Mesendoderm (in vitro differentiated cells): Measurements from ENCODE around the gene NUBPL.
A peak's percentile ranks its signal among the peaks of the same experiment; 100 is the strongest.

Experiments
- DNase-seq: peaks from one replicate; pipeline ENCODE4 v3.0.0; 2013
- H2AK5ac ChIP-seq: 2 replicates; pipeline ENCODE4 v1.6.1; 2013; ENCODE audit warnings: low read length, inconsistent platforms
- H2BK120ac ChIP-seq: 2 replicates; pipeline ENCODE4 v1.6.1; 2013; ENCODE audit warnings: low read depth, mild to moderate bottlenecking, low read length, moderate library complexity, mixed read lengths
- H2BK15ac ChIP-seq: replicated peaks from 2 replicates; pipeline ENCODE4 v1.6.1; 2013; ENCODE audit warnings: low read depth, mild to moderate bottlenecking, moderate library complexity
- H2BK5ac ChIP-seq: 2 replicates; pipeline ENCODE4 v1.6.1; 2013; ENCODE audit warnings: low read length, inconsistent platforms
- H3K18ac ChIP-seq: 2 replicates; pipeline ENCODE4 v1.6.1; 2013; ENCODE audit warnings: mild to moderate bottlenecking, low read length, mixed read lengths
- H3K23ac ChIP-seq: one replicate; pipeline ENCODE4 v1.6.1; 2013; ENCODE audit warnings: low read length
- H3K27ac ChIP-seq: 2 replicates; pipeline ENCODE4 v1.5.1; 2013; ENCODE audit warnings: low read depth, mild to moderate bottlenecking, inconsistent platforms, low read length, moderate library complexity
- H3K27me3 ChIP-seq: 2 replicates; pipeline ENCODE4 v1.6.1; 2013; ENCODE audit warnings: low read length, control low read depth, mild to moderate bottlenecking, inconsistent platforms; ENCODE audit not compliant: insufficient read depth, poor library complexity
- H3K36me3 ChIP-seq: 2 replicates; pipeline ENCODE4 v1.6.1; 2013; ENCODE audit warnings: low read length, inconsistent platforms; ENCODE audit not compliant: control insufficient read depth, insufficient read depth
- H3K4ac ChIP-seq: one replicate; pipeline ENCODE4 v1.6.1; 2013; ENCODE audit warnings: low read depth, mild to moderate bottlenecking, low read length, moderate library complexity
- H3K4me1 ChIP-seq: 2 replicates; pipeline ENCODE4 v1.6.1; 2013; ENCODE audit warnings: low read depth, low read length, inconsistent platforms; ENCODE audit not compliant: control insufficient read depth
- H3K4me2 ChIP-seq: 2 replicates; pipeline ENCODE4 v1.6.1; 2013; ENCODE audit warnings: low read length
- H3K4me3 ChIP-seq: 2 replicates; pipeline ENCODE4 v1.5.1; 2013; ENCODE audit warnings: mild to moderate bottlenecking, low read length
- H3K56ac ChIP-seq: one replicate; pipeline ENCODE4 v1.6.1; 2013; ENCODE audit warnings: low read length
- H3K79me1 ChIP-seq: 2 replicates; pipeline ENCODE4 v1.6.1; 2013; ENCODE audit warnings: low read length, inconsistent platforms
- H3K79me2 ChIP-seq: 2 replicates; pipeline ENCODE4 v1.6.1; 2013; ENCODE audit warnings: mild to moderate bottlenecking, low read length; ENCODE audit not compliant: control insufficient read depth, insufficient read depth
- H3K9ac ChIP-seq: 2 replicates; pipeline ENCODE4 v1.6.1; 2013; ENCODE audit warnings: low read length, inconsistent platforms
- H4K5ac ChIP-seq: one replicate; pipeline ENCODE4 v1.6.1; 2013; ENCODE audit warnings: low read length
- H4K8ac ChIP-seq: one replicate; pipeline ENCODE4 v1.6.1; 2013; ENCODE audit warnings: low read depth, mild to moderate bottlenecking, control low read depth, low read length, moderate library complexity
- WGBS: extraction: QIAGEN DNeasy Blood & Tissue Kit; methylation state at CpG from one replicate; pipeline ENCODE4 v1.1.7; 2013; ENCODE audit warnings: low lambda C conversion rate, missing lambda C conversion rate; ENCODE audit not compliant: insufficient coverage; ENCODE audit errors: extremely low coverage; 5-methylcytosine and 5-hydroxymethylcytosine counted together

Gene NUBPL

DNA sequence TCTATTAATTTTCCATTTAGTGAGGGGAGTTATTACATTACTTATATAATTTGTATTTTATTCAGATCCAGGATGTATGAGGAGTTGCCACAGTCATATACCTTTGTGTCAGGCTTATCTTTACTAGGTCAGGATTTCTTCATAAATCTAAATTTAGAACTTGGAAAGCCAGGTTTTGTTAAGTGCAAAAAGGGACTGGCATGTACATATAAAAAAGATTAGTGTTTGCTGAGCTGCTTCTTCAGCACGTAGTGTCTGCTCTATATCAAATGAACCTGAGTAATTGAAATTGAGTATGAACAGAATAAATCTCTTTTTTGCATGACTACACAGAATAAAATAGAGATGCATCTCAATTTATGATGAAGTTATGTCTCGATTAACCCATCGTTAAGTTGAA lies 157.4 kb downstream of the NUBPL start:
- no CpG with 5 or more reads among the region's 3 CpGs for WGBS
- no peak overlapping the region for H3K56ac ChIP-seq

DNA sequence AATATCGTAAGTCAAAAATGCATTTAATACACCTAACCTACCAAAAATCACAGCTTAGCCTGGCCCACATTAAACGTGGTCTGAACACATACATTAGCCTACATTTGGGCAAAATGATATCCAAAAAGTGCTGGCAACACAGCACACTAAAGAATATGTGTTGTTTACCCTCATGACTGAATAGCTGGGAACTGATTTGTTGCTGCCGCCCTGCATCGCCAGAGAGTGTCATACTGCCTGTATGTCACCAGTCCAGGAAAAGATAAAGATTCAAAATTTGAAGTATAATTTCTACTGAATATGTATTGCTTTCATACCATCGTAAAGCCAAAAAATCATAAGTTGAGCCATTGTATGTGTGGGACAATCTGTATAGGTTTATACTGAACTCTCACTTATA lies 157.8 kb downstream of the NUBPL start:
- Histone ChIP-seq H2BK15ac (no peak overlapping the region), H3K4me1 (no peaks in the 10 kb centered on the region), H3K36me3 (no peaks in the 10 kb centered on the region), H4K8ac (no peak overlapping the region), H2AK5ac (no peak overlapping the region), H3K79me2 (no peaks in the 10 kb centered on the region), H3K18ac (no peak overlapping the region), H3K23ac (no peak overlapping the region), H3K9ac (no peak overlapping the region), H3K4me3 (no peak overlapping the region), H2BK5ac (no peak overlapping the region), H3K27ac (no peak overlapping the region), H4K5ac (no peak overlapping the region), H2BK120ac (no peak overlapping the region), H3K4ac (no peak overlapping the region), H3K27me3 (no peaks in the 10 kb centered on the region), H3K79me1 (no peaks in the 10 kb centered on the region), H3K4me2 (no peak overlapping the region), H3K56ac (no peak overlapping the region)
- WGBS, result no CpG with 5 or more reads among the region's 5 CpGs
- no peak for DNase-seq

More for the DNA sequence above, 157.4 kb downstream of the NUBPL start:
- no peaks in the 10 kb centered on the region for H3K79me2 ChIP-seq
- no peak overlapping the region for H2BK5ac ChIP-seq
- no peak for DNase-seq
- H3K79me1 ChIP-seq, result no peaks in the 10 kb centered on the region
- H3K36me3 ChIP-seq, result no peaks in the 10 kb centered on the region
- H2BK15ac ChIP-seq, result no peak overlapping the region
- H3K4me3 ChIP-seq, result no peak overlapping the region
- H3K18ac ChIP-seq, result no peak overlapping the region
- H3K9ac ChIP-seq, result no peak overlapping the region
- no peaks in the 10 kb centered on the region for H3K27me3 ChIP-seq
- H4K5ac ChIP-seq, result no peak overlapping the region
- no peak overlapping the region for H2AK5ac ChIP-seq
- no peak overlapping the region for H3K4me2 ChIP-seq
- H3K4me1 ChIP-seq, result no peaks in the 10 kb centered on the region
- no peak overlapping the region for H2BK120ac ChIP-seq
- H4K8ac ChIP-seq, result no peak overlapping the region
- H3K27ac ChIP-seq, result no peak overlapping the region
- H3K23ac ChIP-seq, result no peak overlapping the region
- H3K4ac ChIP-seq, result no peak overlapping the region

DNA sequence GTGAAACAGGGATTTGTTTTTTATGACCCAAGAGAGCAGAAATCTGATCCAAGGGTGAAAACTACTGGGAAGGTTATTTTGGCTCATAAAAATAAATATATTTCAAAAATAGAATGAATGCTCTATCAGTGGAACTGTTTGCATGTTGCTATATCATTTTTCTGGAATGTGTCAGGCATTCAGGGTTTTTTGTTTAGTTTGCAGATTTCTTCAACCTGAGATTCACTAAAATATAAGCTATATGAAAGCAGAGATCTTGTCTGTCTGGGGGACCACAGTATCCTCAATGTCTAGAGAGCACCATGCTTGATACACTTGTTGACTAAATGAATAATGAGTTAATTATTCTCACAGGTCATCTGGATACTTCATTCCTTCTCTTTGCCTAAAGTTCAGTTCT lies 165.1 kb downstream of the NUBPL start:
- Histone ChIP-seq H4K8ac (no peak overlapping the region), H3K56ac (no peak overlapping the region), H3K4me3 (no peak overlapping the region), H2BK120ac (no peak overlapping the region), H2BK15ac (no peak overlapping the region), H3K79me1 (no peaks in the 10 kb centered on the region), H2AK5ac (no peak overlapping the region), H3K23ac (no peak overlapping the region), H4K5ac (no peak overlapping the region), H3K18ac (no peak overlapping the region), H3K79me2 (no peaks in the 10 kb centered on the region), H3K27ac (no peak overlapping the region), H3K9ac (no peak overlapping the region), H3K4me1 (no peaks in the 10 kb centered on the region), H3K27me3 (no peaks in the 10 kb centered on the region), H3K4me2 (no peak overlapping the region), H3K36me3 (no peaks in the 10 kb centered on the region), H3K4ac (no peak overlapping the region), H2BK5ac (no peak overlapping the region)
- DNase-seq, result no peak

DNA sequence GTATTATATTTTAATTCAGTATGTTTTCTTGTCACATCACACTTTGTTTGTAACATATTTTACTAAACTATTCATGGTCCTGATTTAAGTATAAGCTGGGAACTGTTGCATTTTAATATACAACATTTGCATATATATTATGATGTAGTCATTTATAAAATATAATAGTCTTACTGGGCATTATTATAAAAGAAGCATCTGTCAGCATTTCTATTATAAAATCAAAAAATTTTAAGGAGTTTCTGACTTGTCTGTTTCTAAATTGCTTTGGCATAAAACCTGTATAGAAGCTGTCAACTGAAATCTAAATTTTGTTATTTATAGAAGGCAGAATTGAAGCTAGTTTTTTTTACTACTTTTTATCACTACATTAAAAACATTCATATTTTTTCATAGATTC lies 166.6 kb downstream of the NUBPL start:
- no peak overlapping the region for H4K8ac ChIP-seq
- no peak for DNase-seq
- no peaks in the 10 kb centered on the region for H3K79me1 ChIP-seq
- H2BK5ac ChIP-seq, result no peak overlapping the region
- no peak overlapping the region for H2BK15ac ChIP-seq
- H3K9ac ChIP-seq, result no peak overlapping the region
- no peak overlapping the region for H3K4me3 ChIP-seq
- no peaks in the 10 kb centered on the region for H3K79me2 ChIP-seq
- no peak overlapping the region for H3K18ac ChIP-seq
- H4K5ac ChIP-seq, result no peak overlapping the region
- H3K36me3 ChIP-seq, result no peaks in the 10 kb centered on the region
- H2BK120ac ChIP-seq, result no peak overlapping the region
- H3K4me1 ChIP-seq, result no peaks in the 10 kb centered on the region
- H2AK5ac ChIP-seq, result no peak overlapping the region
- no peak overlapping the region for H3K4ac ChIP-seq
- no peak overlapping the region for H3K23ac ChIP-seq
- no peak overlapping the region for H3K56ac ChIP-seq
- H3K27me3 ChIP-seq, result no peaks in the 10 kb centered on the region
- H3K4me2 ChIP-seq, result no peak overlapping the region
- H3K27ac ChIP-seq, result no peak overlapping the region

DNA sequence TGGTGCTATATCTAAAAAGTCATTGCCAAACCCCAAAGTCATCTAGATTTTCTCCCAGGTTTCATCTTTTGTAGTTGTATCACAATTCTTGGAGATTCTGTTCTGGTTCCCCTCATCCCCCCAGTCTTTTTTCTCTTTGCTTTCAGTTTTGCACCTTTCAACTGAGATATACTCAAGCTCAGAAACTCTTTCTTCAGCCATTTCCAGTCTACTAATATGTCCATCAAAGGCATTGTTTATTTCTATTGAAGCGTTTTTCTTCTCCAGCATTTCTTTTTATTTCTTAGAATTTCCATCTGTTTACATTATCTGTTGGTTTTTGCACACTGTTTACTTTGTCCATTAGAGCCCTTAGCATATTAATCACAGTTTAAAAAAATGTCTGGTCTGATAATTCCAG lies 179.5 kb downstream of the NUBPL start:
- no peak overlapping the region for H2BK5ac ChIP-seq
- H3K4ac ChIP-seq, result no peak overlapping the region
- H3K79me2 ChIP-seq, result no peaks in the 10 kb centered on the region
- no peak overlapping the region for H3K27ac ChIP-seq
- H3K4me3 ChIP-seq, result no peak overlapping the region
- WGBS, result no CpG with 5 or more reads among the region's 1 CpG
- H3K23ac ChIP-seq, result no peak overlapping the region
- no peak overlapping the region for H2BK120ac ChIP-seq
- DNase-seq, result no peak
- no peak overlapping the region for H4K5ac ChIP-seq
- H3K18ac ChIP-seq, result no peak overlapping the region
- no peaks in the 10 kb centered on the region for H3K27me3 ChIP-seq
- no peak overlapping the region for H3K9ac ChIP-seq
- H2AK5ac ChIP-seq, result no peak overlapping the region
- H2BK15ac ChIP-seq, result no peak overlapping the region
- no peaks in the 10 kb centered on the region for H3K4me1 ChIP-seq
- H3K56ac ChIP-seq, result no peak overlapping the region
- no peaks in the 10 kb centered on the region for H3K79me1 ChIP-seq
- no peaks in the 10 kb centered on the region for H3K36me3 ChIP-seq
- no peak overlapping the region for H3K4me2 ChIP-seq
- H4K8ac ChIP-seq, result no peak overlapping the region

DNA sequence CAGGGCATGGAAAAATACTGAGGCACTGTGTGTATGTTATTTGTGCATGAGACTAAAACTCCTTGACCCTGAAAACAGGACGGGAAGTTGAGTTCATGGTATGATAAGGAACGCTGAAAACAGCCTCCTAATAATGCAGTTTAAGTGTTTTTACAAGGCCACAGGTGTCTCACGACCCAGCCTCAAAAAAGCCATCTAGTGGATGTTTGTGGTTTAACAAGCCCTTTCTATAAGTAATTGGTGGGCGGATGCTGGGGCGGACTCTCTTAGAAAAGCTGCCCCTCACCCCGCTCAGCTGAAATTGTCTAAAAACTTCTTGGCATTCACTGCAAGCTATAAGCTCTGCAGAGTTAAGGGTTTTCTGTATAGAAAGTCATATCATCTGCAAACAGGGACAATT lies 184.5 kb downstream of the NUBPL start:
- Histone ChIP-seq H2AK5ac (no peak overlapping the region), H3K79me2 (no peaks in the 10 kb centered on the region), H3K27me3 (no peaks in the 10 kb centered on the region), H3K4me3 (no peak overlapping the region), H3K27ac (no peak overlapping the region), H3K23ac (no peak overlapping the region), H3K79me1 (no peaks in the 10 kb centered on the region), H2BK120ac (no peak overlapping the region), H3K4ac (no peak overlapping the region), H4K5ac (no peak overlapping the region), H2BK5ac (no peak overlapping the region), H2BK15ac (no peak overlapping the region), H3K36me3 (no peaks in the 10 kb centered on the region), H3K9ac (no peak overlapping the region), H4K8ac (no peak overlapping the region), H3K56ac (no peak overlapping the region), H3K4me1 (no peaks in the 10 kb centered on the region), H3K4me2 (no peak overlapping the region), H3K18ac (no peak overlapping the region)
- no CpG with 5 or more reads among the region's 6 CpGs for WGBS
- peak; percentile 6 for DNase-seq
